ENCODE data around the gene PTTG1IP. TPM values are rescaled to one million over a fixed set of nuclear protein-coding genes. Genes with fewer than 3 reads are reported as not detected.

PTTG1IP gene
- total and polyA plus RNA-seq, 2 donors (not counting 1 experiment from before 2014, with no cell fraction given) = 229 to 240 TPM

- Histone ChIP-seq H3K4me1 (ENCODE audit: control insufficient read depth, extremely low read depth, insufficient read depth, low read length) (no peaks in the 10 kb centered on the region), H3K27ac (ENCODE audit: insufficient read depth, low read length) (no peak overlapping the region), H3K79me2 (ENCODE audit: control insufficient read depth, insufficient read depth, low read length) (no peaks in the 10 kb centered on the region), H3K9me3 (ENCODE audit: control insufficient read depth, insufficient read depth, low read depth, low read length) (no peaks in the 10 kb centered on the region), H2AFZ (ENCODE audit: low read length) (no peak overlapping the region), H3K27me3 (ENCODE audit: control insufficient read depth, insufficient read depth, low read length) (peaks cover 23% of the 10 kb centered on the region), H4K20me1 (ENCODE audit: control insufficient read depth, extremely low read depth, insufficient read depth, low read length) (no peaks in the 10 kb centered on the region), H3K4me2 (ENCODE audit: extremely low read depth, insufficient read depth, low read length) (no peak overlapping the region), H3K4me3 (replicated peaks in 1 of 4; ENCODE audit: control extremely low read depth in 1 of 4, insufficient read depth in 1 of 4, low read depth in 3 of 4, low read length in 4 of 4) (no peak overlapping the region), H3K9ac (ENCODE audit: insufficient read depth, low read length) (no peak overlapping the region), H3K36me3 (ENCODE audit: control insufficient read depth, insufficient read depth, low read length) (no peaks in the 10 kb centered on the region)
- TF ChIP-seq CTCF (conservative IDR thresholded peaks at IDR 0.05 in 1 of 2, IDR thresholded peaks at IDR 0.05 in 1 of 2; ENCODE audit: low read depth in 1 of 2, low read length in 2 of 2) (no peak), EZH2 (IDR thresholded peaks at IDR 0.05; ENCODE audit: low read length, missing control alignments) (no peak)
- no peak for DNase-seq (ENCODE audit: low read depth in 2 of 2)
These were observed 44.6 kb upstream of the PTTG1IP start for GRCh38 chr21:44918107-44918470.

- Histone ChIP-seq H3K4me2 (ENCODE audit: extremely low read depth, insufficient read depth, low read length) (no peak overlapping the region), H3K79me2 (ENCODE audit: control insufficient read depth, insufficient read depth, low read length) (no peaks in the 10 kb centered on the region)
These were observed 44.1 kb upstream of the PTTG1IP start for GRCh38 chr21:44917446-44918106.

GRCh38 chr21:44916965-44917364 lies 43.5 kb upstream of the PTTG1IP start:
- Histone ChIP-seq H4K20me1 (ENCODE audit: control insufficient read depth, extremely low read depth, insufficient read depth, low read length) (no peaks in the 10 kb centered on the region), H3K9ac (ENCODE audit: insufficient read depth, low read length) (no peak overlapping the region), H3K36me3 (ENCODE audit: control insufficient read depth, insufficient read depth, low read length) (no peaks in the 10 kb centered on the region), H2AFZ (ENCODE audit: low read length) (no peak overlapping the region), H3K9me3 (ENCODE audit: control insufficient read depth, insufficient read depth, low read depth, low read length) (no peaks in the 10 kb centered on the region), H3K4me2 (ENCODE audit: extremely low read depth, insufficient read depth, low read length) (no peak overlapping the region), H3K27ac (ENCODE audit: insufficient read depth, low read length) (no peak overlapping the region), H3K4me3 (replicated peaks in 1 of 4; ENCODE audit: control extremely low read depth in 1 of 4, insufficient read depth in 1 of 4, low read depth in 3 of 4, low read length in 4 of 4) (no peak overlapping the region), H3K27me3 (ENCODE audit: control insufficient read depth, insufficient read depth, low read length) (peaks cover 16% of the 10 kb centered on the region), H3K4me1 (ENCODE audit: control insufficient read depth, extremely low read depth, insufficient read depth, low read length) (no peaks in the 10 kb centered on the region), H3K79me2 (ENCODE audit: control insufficient read depth, insufficient read depth, low read length) (no peaks in the 10 kb centered on the region)
- no peak for TF ChIP-seq CTCF (conservative IDR thresholded peaks at IDR 0.05 in 1 of 2, IDR thresholded peaks at IDR 0.05 in 1 of 2; ENCODE audit: low read depth in 1 of 2, low read length in 2 of 2)
- no peak for TF ChIP-seq EZH2 (IDR thresholded peaks at IDR 0.05; ENCODE audit: low read length, missing control alignments)
- peak in 1 of 2 donors; percentile 43 for DNase-seq (ENCODE audit: low read depth in 2 of 2)

More at GRCh38 chr21:44917446-44918106, 44.1 kb upstream of the PTTG1IP start:
- Histone ChIP-seq H3K9me3 (ENCODE audit: control insufficient read depth, insufficient read depth, low read depth, low read length) (no peaks in the 10 kb centered on the region), H3K4me3 (replicated peaks in 1 of 4; ENCODE audit: control extremely low read depth in 1 of 4, insufficient read depth in 1 of 4, low read depth in 3 of 4, low read length in 4 of 4) (no peak overlapping the region), H2AFZ (ENCODE audit: low read length) (no peak overlapping the region), H3K27me3 (ENCODE audit: control insufficient read depth, insufficient read depth, low read length) (peaks cover 18% of the 10 kb centered on the region), H3K36me3 (ENCODE audit: control insufficient read depth, insufficient read depth, low read length) (no peaks in the 10 kb centered on the region), H3K4me1 (ENCODE audit: control insufficient read depth, extremely low read depth, insufficient read depth, low read length) (no peaks in the 10 kb centered on the region), H3K9ac (ENCODE audit: insufficient read depth, low read length) (no peak overlapping the region), H4K20me1 (ENCODE audit: control insufficient read depth, extremely low read depth, insufficient read depth, low read length) (no peaks in the 10 kb centered on the region), H3K27ac (ENCODE audit: insufficient read depth, low read length) (no peak overlapping the region)
- DNase-seq (ENCODE audit: low read depth in 2 of 2) = no peak
- no peak for TF ChIP-seq EZH2 (IDR thresholded peaks at IDR 0.05; ENCODE audit: low read length, missing control alignments)
- TF ChIP-seq CTCF (conservative IDR thresholded peaks at IDR 0.05 in 1 of 2, IDR thresholded peaks at IDR 0.05 in 1 of 2; ENCODE audit: low read depth in 1 of 2, low read length in 2 of 2) = no peak
